Endothelial cell of umbilical vein (primary cell): ENCODE data around the gene CLNK. TPM values are rescaled to one million over a fixed set of nuclear protein-coding genes. Genes with fewer than 3 reads are reported as not detected.

Experiments
- BruUV-seq: library from RNA; stranded (reverse); fragments of 400-500 nt; replicated peaks from 2 replicates; lab custom pipeline; 2021; lab: Mats Ljungman, UMichigan
- CTCF ChIA-PET: fragments of 300-600, 350-600 bp; sonication (Branson Sonifier 250); formaldehyde crosslinking; loops from one replicate; lab custom pipeline; 2021; ENCODE audit warnings: antibody characterized with exemption, inconsistent platforms; lab: Charles Lee
- POLR2A ChIA-PET: fragments of 300-600, 350-600 bp; sonication (Branson Sonifier 250); formaldehyde crosslinking; loops from one replicate; lab custom pipeline; 2021; ENCODE audit warnings: antibody characterized with exemption, inconsistent platforms; lab: Charles Lee
- DNase-seq: peaks from one replicate; pipeline ENCODE4 v3.0.0-alpha.2; 2011; ENCODE audit warnings: low read depth, low spot score
- FAIRE-seq: peaks from 2 replicates; lab custom pipeline; 2011; peaks lifted over from hg19 to GRCh38; lab: Jason Lieb, UNC
- H2AFZ ChIP-seq: 2 replicates; pipeline ENCODE4 v1.6.0; 2012; ENCODE audit warnings: low read depth, low read length, control low read depth, inconsistent platforms
- H3K27ac ChIP-seq: 2 replicates; pipeline ENCODE4 v1.5.1; 2011; ENCODE audit warnings: low read depth, mild to moderate bottlenecking, control low read depth, low read length, moderate library complexity; ENCODE audit not compliant: insufficient read depth
- H3K27me3 ChIP-seq, 2 experiments: 2 replicates each; pipeline versions ENCODE4 v1.6.0 to v1.6.1; 2011; ENCODE audit warnings: low read length in 2 of 2, mixed read lengths in 1 of 2; ENCODE audit not compliant: control insufficient read depth in 2 of 2, insufficient read depth in 2 of 2
- H3K36me3 ChIP-seq, 2 experiments: 2 replicates in 1 of 2; 3 replicates in 1 of 2; pipeline ENCODE4 v1.5.1; 2011; ENCODE audit warnings: low read length in 2 of 2, mild to moderate bottlenecking in 1 of 2, moderate library complexity in 1 of 2; ENCODE audit not compliant: control insufficient read depth in 2 of 2, insufficient read depth in 2 of 2; ENCODE audit errors: extremely low read depth in 1 of 2
- H3K4me1 ChIP-seq: 3 replicates; pipeline ENCODE4 v1.5.1; 2011; ENCODE audit warnings: mild to moderate bottlenecking, low read length; ENCODE audit not compliant: control insufficient read depth, insufficient read depth; ENCODE audit errors: extremely low read depth
- H3K4me2 ChIP-seq: 2 replicates; pipeline ENCODE4 v1.6.1; 2011; ENCODE audit warnings: low read length, control low read depth, mixed read lengths; ENCODE audit not compliant: insufficient read depth
- H3K4me3 ChIP-seq, 3 experiments: fragments of 200-600 bp in 1 of 3; sonication (generic), shearing (Covaris generic) in 1 of 3; replicated peaks in 1 of 3; 2 replicates each; pipeline ENCODE4 v1.5.1; 2011 to 2016; ENCODE audit warnings: control low read depth in 3 of 3, low read length in 3 of 3, mild to moderate bottlenecking in 2 of 3, inconsistent platforms in 1 of 3, low read depth in 1 of 3, moderate library complexity in 1 of 3; ENCODE audit not compliant: insufficient read depth in 1 of 3
- H3K79me2 ChIP-seq: 2 replicates; pipeline ENCODE4 v1.6.0; 2012; ENCODE audit warnings: low read length, inconsistent platforms; ENCODE audit not compliant: control insufficient read depth, insufficient read depth
- H3K9ac ChIP-seq: replicated peaks from 2 replicates; pipeline ENCODE3; 2011; ENCODE audit warnings: low read length, control low read depth; ENCODE audit not compliant: insufficient read depth; ENCODE audit errors: extremely low read depth
- H3K9me1 ChIP-seq: replicated peaks from 3 replicates; pipeline ENCODE4 v1.6.0; 2011; ENCODE audit warnings: mild to moderate bottlenecking, low read length; ENCODE audit not compliant: control insufficient read depth, insufficient read depth; ENCODE audit errors: extremely low read depth
- H3K9me3 ChIP-seq: replicated peaks from 2 replicates; pipeline ENCODE4 v1.5.1; 2012; ENCODE audit warnings: low read length, inconsistent platforms; ENCODE audit not compliant: control insufficient read depth, insufficient read depth
- H4K20me1 ChIP-seq: replicated peaks from 2 replicates; pipeline ENCODE3; 2011; ENCODE audit warnings: mild to moderate bottlenecking, low read length; ENCODE audit not compliant: control insufficient read depth, insufficient read depth; ENCODE audit errors: extremely low read depth
- EZH2 ChIP-seq: IDR thresholded peaks from 2 replicates; pipeline ENCODE4 v1.6.1; 2012; ENCODE audit warnings: borderline replicate concordance, low read depth, mild to moderate bottlenecking, moderate library complexity, low read length, inconsistent platforms; ENCODE audit not compliant: severe bottlenecking
- FOS ChIP-seq: IDR thresholded peaks from 2 replicates; pipeline ENCODE4 v1.6.1; 2011; ENCODE audit warnings: mild to moderate bottlenecking, low read length, moderate library complexity, borderline replicate concordance; ENCODE audit not compliant: insufficient read depth
- GATA2 ChIP-seq: IDR thresholded peaks from 2 replicates; pipeline ENCODE4 v1.7.0; 2011; ENCODE audit warnings: low read depth, mild to moderate bottlenecking, moderate library complexity, mixed read lengths, low read length; ENCODE audit not compliant: insufficient read length, insufficient read depth
- JUN ChIP-seq: IDR thresholded peaks from 2 replicates; pipeline ENCODE4 v1.6.1; 2011; ENCODE audit warnings: borderline replicate concordance, low read depth; ENCODE audit not compliant: insufficient read length, insufficient read depth
- POLR2A ChIP-seq: IDR thresholded peaks from 2 replicates; pipeline ENCODE4 v1.6.1; 2012; ENCODE audit warnings: low read depth, mild to moderate bottlenecking, control low read depth, low read length
- POLR2AphosphoS5 ChIP-seq: IDR thresholded peaks from 2 replicates; pipeline ENCODE4 v1.6.1; 2012; ENCODE audit warnings: low read depth, mild to moderate bottlenecking, control low read depth, low read length, moderate library complexity; ENCODE audit not compliant: insufficient read depth
- dilution Hi-C: fragments of 300-500 bp; cut with MboI; formaldehyde crosslinking; loops from one replicate; pipeline ENCODE4 v1.15.0; 2019; ENCODE audit warnings: low sequenced_read_pairs; ENCODE audit not compliant: extremely low pct_ligation_motif_present
- intact Hi-C: fragments of 100-400 bp; cut with micrococcal nuclease; formaldehyde crosslinking; loops from one replicate; pipeline ENCODE4 v1.10.0; 2022
- polyA plus RNA-seq, 4 experiments: library from polyadenylated mRNA; depleted of rRNA in 3 of 4; stranded (reverse) in 3 of 4; unstranded in 1 of 4; fragments of >200 nt; gene quantifications; 2 replicates each; pipeline versions ENCODE4 v1.2.1 to v1.2.3, GENCODE V29; 2011 to 2012; ENCODE audit warnings: missing spikeins in 1 of 4
- total RNA-seq: library from RNA; stranded (reverse); gene quantifications from 2 replicates; pipeline ENCODE4 v1.2.3, GENCODE V29; 2021
- TF ChIP-seq, protein P1 (sequence below): IDR thresholded peaks from 2 replicates; pipeline ENCODE4 v1.6.1; 2011; ENCODE audit not compliant: insufficient read depth, insufficient read length
- TF ChIP-seq, protein P2 (sequence below), 2 donors: IDR thresholded peaks; 1 replicate in 1 of 2; 2 replicates in 1 of 2; pipeline ENCODE4 v1.5.1; 2011; ENCODE audit warnings: low read length in 2 of 2, mild to moderate bottlenecking in 2 of 2, moderate library complexity in 2 of 2, control low read depth in 1 of 2, inconsistent platforms in 1 of 2, low read depth in 1 of 2; ENCODE audit not compliant: insufficient read depth in 1 of 2; ENCODE audit errors: extremely low read depth in 1 of 2

CLNK gene
- total and polyA plus RNA-seq, 2 donors (not counting 3 experiments of a cell fraction or from before 2014, with no cell fraction given): not detected

DNA sequence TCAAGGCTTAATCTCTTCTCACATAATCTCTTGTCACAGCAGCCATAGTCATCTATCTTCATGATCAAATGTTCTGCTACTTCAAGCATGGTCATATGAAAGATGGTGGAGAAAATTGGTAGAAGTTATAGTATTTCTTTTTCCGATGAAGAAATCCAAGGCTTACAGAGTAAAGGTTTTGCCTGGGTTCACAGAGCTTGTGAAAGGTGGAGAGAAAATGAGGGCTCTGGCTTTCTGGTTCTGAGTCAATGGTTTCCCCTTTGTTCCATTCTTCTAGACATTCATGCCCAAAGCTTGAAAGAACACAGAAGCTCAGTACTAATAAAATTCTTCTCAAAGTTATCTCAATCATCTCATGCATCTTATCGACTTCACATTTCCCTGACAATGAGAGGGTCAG lies 36.1 kb downstream of the CLNK start:
- no peak overlapping the region for H3K9ac ChIP-seq
- H3K4me3 ChIP-seq: no peak overlapping the region
- intact Hi-C loops (no loop called here), dilution Hi-C loops (no loop called here)
- no peaks in the 10 kb centered on the region for H4K20me1 ChIP-seq
- no peaks in the 10 kb centered on the region for H3K9me3 ChIP-seq
- ChIA-PET POLR2A (no interaction called here), CTCF (interaction anchor here (1.4 kb wide), 1 partner anchor 17 kb away, joined by 4 read pairs; no protein-coding TSS in a partner anchor)
- no peak overlapping the region for H3K27ac ChIP-seq
- H3K36me3 ChIP-seq: no peaks in the 10 kb centered on the region
- BruUV-seq: no TSS peak
- H3K27me3 ChIP-seq: no peaks in the 10 kb centered on the region
- no peak for FAIRE-seq
- H3K79me2 ChIP-seq: no peaks in the 10 kb centered on the region
- H3K4me1 ChIP-seq: no peaks in the 10 kb centered on the region
- TF ChIP-seq GATA2: no peak
- TF ChIP-seq, protein P1, sequence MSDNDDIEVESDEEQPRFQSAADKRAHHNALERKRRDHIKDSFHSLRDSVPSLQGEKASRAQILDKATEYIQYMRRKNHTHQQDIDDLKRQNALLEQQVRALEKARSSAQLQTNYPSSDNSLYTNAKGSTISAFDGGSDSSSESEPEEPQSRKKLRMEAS: no peak
- no peak for DNase-seq
- no peak overlapping the region for H2AFZ ChIP-seq
- no peak overlapping the region for H3K4me2 ChIP-seq
- no peaks in the 10 kb centered on the region for H3K9me1 ChIP-seq

DNA sequence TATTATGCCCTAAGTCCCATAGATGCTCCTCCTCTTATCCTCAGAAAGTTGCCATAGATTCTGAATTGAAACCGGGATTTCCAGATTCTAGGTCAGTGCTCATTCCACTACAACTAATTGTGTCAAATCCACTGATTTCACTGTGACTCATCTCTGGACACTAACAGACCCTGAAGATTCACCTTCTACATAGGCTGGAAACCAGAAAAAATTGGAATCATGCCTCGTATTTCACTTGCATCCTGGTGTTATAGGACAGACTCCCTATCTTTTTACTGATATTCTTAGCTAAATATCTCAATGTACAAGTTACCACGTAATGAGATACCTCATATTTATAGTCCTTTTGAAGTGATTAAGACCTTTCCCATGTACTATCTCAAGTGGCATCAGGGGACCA lies 36.7 kb downstream of the CLNK start:
- Histone ChIP-seq H3K9me1 (no peaks in the 10 kb centered on the region), H3K4me3 (no peak overlapping the region), H3K36me3 (no peaks in the 10 kb centered on the region), H3K27ac (no peak overlapping the region), H3K79me2 (no peaks in the 10 kb centered on the region), H3K4me2 (no peak overlapping the region), H2AFZ (no peak overlapping the region), H3K27me3 (no peaks in the 10 kb centered on the region), H3K9ac (no peak overlapping the region), H3K4me1 (no peaks in the 10 kb centered on the region), H3K9me3 (no peaks in the 10 kb centered on the region), H4K20me1 (no peaks in the 10 kb centered on the region)
- BruUV-seq: no TSS peak
- FAIRE-seq (no peak), DNase-seq (no peak)
- CTCF ChIA-PET: interaction anchor here (0.9 to 1.4 kb wide), 4 partner anchors 9 to 29 kb away, joined by 3 to 4 read pairs (median 4); no protein-coding TSS in a partner anchor
- dilution Hi-C loops: no loop called here
- intact Hi-C loops: no loop called here
- TF ChIP-seq EZH2 (no peak), POLR2AphosphoS5 (no peak), JUN (no peak), GATA2 (no peak), POLR2A (no peak), FOS (no peak)
- TF ChIP-seq, protein P1: no peak
- TF ChIP-seq, protein P2, sequence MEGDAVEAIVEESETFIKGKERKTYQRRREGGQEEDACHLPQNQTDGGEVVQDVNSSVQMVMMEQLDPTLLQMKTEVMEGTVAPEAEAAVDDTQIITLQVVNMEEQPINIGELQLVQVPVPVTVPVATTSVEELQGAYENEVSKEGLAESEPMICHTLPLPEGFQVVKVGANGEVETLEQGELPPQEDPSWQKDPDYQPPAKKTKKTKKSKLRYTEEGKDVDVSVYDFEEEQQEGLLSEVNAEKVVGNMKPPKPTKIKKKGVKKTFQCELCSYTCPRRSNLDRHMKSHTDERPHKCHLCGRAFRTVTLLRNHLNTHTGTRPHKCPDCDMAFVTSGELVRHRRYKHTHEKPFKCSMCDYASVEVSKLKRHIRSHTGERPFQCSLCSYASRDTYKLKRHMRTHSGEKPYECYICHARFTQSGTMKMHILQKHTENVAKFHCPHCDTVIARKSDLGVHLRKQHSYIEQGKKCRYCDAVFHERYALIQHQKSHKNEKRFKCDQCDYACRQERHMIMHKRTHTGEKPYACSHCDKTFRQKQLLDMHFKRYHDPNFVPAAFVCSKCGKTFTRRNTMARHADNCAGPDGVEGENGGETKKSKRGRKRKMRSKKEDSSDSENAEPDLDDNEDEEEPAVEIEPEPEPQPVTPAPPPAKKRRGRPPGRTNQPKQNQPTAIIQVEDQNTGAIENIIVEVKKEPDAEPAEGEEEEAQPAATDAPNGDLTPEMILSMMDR (IDR thresholded peaks at IDR 0.05; ENCODE audit: extremely low read depth in 1 of 2, insufficient read depth in 1 of 2, low read depth in 1 of 2, low read length in 2 of 2): no peak
- POLR2A ChIA-PET: no interaction called here
